ENCODE measurements around the gene ATP8B4.
A peak's percentile ranks its signal among the peaks of the same experiment; 100 is the strongest.
"Not testable (repeated sequence)": the region's sequence is repeated elsewhere in the genome, so short reads cannot be mapped to it uniquely, and the experiment has no call there.

Gene ATP8B4

GRCh38 chr15:50003786-50004334 is 115.2 kb downstream of the ATP8B4 start:
- peak; percentile 12 to 82 (median 15) for DNase-seq

GRCh38 chr15:49991587-49991986 is 127.4 kb downstream of the ATP8B4 start:
- no peak for DNase-seq

- no peak for DNase-seq
Observed at GRCh38 chr15:49990835-49991545, 128.0 kb downstream of the ATP8B4 start.

- DNase-seq: no peak
Observed at GRCh38 chr15:49989498-49989897, 129.5 kb downstream of the ATP8B4 start.

- no peak for DNase-seq
Observed at GRCh38 chr15:49988766-49989165, 130.3 kb downstream of the ATP8B4 start.

GRCh38 chr15:49987896-49988295 is 131.1 kb downstream of the ATP8B4 start:
- DNase-seq: no peak

- no peak for DNase-seq
Observed at GRCh38 chr15:49987198-49987785, 131.7 kb downstream of the ATP8B4 start.

- DNase-seq: no peak
Observed at GRCh38 chr15:49986326-49986725, 132.7 kb downstream of the ATP8B4 start.

- DNase-seq: no peak
Observed at GRCh38 chr15:49985463-49985862, 133.6 kb downstream of the ATP8B4 start.

GRCh38 chr15:49984436-49984835 is 134.6 kb downstream of the ATP8B4 start:
- DNase-seq: no peak

- no peak for DNase-seq
Observed at GRCh38 chr15:49982584-49982983, 136.4 kb downstream of the ATP8B4 start.

GRCh38 chr15:49979705-49980382 is 139.2 kb downstream of the ATP8B4 start:
- no peak for DNase-seq

GRCh38 chr15:49978121-49978520 is 140.9 kb downstream of the ATP8B4 start:
- no peak for DNase-seq

- no peak for DNase-seq
Observed at GRCh38 chr15:49977306-49977705, 141.7 kb downstream of the ATP8B4 start.

- no peak for DNase-seq
Observed at GRCh38 chr15:49964551-49964950, 154.5 kb downstream of the ATP8B4 start.

GRCh38 chr15:49964061-49964460 is 155.0 kb downstream of the ATP8B4 start:
- no peak for DNase-seq

GRCh38 chr15:49963033-49963772 is 155.8 kb downstream of the ATP8B4 start:
- not testable (repeated sequence) for DNase-seq

- no peak for DNase-seq
Observed at GRCh38 chr15:49962044-49962602, 156.9 kb downstream of the ATP8B4 start.

- no peak for DNase-seq
Observed at GRCh38 chr15:49953421-49953820, 165.6 kb downstream of the ATP8B4 start.

GRCh38 chr15:49946681-49947080 is 172.4 kb downstream of the ATP8B4 start:
- no peak for DNase-seq

- no peak for DNase-seq
Observed at GRCh38 chr15:49934487-49934886, 184.5 kb downstream of the ATP8B4 start.

- peak in 1 of 5 experiments; percentile 36 for DNase-seq
Observed at GRCh38 chr15:49927189-49927861, 191.7 kb downstream of the ATP8B4 start.

Data from T-helper 2 cell (primary cell).